UCSD-AML1 (cell line): Measurements from ENCODE around the gene FAH.

Source experiments
- DNase-seq: peaks from one replicate; lab custom pipeline; 2025; ENCODE audit not compliant: unreplicated experiment; lab: John Stamatoyannopoulos, UW

The FAH gene

GRCh38 chr15:80171787-80172186, 19.0 kb downstream of the FAH start:
- DNase-seq, result no peak

- DNase-seq, result no peak
Measured at GRCh38 chr15:80172401-80172800, 19.6 kb downstream of the FAH start.

DNA sequence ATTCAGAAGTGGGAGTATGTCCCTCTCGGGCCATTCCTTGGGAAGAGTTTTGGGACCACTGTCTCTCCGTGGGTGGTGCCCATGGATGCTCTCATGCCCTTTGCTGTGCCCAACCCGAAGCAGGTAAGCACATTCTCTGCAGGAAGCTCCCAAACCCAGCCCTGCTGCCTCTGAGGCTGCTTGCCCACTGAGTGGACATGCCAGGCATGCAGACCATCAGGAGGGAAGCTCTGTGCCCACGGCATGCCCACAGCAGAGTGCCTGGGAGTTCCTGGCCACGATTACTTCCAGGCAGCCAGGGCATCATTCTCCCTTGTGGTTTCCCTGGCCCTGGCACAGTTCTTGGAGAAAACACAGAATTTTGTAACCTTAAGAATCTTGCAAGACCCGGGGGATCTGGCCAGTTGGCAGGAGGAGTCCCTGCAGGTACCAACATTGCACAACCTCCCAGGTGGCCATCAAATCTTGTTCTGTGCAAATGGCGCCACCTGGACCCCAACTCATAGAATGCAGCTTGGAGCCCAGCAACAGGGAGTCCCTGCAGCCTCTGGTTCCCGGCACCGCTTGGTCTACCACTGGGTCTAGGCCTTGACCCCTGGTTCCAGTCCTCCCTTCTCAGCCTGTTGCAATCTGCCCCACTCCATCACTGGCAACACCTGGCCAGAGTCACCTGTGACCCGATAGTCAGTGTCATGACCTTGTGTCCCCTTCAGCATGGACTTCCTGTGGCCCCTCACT, 20.4 kb downstream of the FAH start:
- DNase-seq, result peak; percentile 67

DNA sequence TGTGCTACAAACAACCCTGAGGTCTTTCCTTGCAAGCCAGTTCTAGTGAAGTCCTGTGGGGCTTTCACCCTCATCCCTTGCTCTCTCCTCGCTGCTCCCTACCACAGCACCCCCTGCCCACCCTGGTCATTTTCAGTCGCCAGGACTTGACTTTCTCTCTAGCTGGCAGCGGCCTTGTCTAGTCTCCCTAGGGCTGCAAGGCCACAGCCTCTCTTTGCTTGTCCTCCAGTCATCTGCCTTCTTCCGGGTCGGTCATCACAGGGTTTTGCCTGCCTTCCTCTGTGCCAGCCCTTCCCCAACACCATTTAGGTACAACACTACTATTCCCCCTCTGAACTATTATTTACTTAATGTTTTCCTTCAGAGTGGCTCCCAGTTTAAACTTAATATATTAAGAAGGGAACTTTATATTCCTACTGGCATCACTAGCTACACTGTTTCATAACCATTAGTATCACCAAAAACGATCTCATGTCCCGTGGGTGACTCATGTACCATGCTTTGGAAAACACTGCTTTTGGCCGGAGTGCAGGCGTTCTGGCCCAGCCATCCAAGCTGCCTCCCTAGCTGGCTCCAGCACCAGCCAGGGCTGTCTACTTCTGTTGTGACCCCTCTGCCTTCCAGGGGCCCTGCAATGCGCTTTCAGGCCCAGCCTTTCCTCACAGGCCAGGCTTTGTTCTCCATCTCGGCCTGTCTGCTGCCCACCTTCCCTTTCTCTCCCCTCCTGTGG, 21.4 kb downstream of the FAH start:
- no peak for DNase-seq

DNA sequence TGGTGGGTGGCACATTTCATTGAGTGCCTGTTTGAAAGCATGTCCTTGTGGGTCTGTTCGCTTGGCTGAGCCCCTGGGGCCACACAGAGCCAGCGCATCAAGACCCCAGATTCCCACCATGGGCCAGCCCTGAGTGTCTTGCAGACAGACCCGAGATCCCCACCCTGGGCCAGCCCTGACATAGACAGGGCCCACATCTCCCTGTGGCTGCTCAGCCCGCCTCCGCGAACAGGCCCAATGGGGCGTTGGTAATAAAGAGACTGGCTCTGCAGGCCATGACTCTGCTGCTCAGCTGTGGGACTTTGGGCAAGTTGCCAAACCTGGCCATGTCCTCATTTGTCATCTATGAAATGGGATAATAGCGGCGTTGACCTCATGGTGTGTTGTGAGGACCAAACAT, 22.6 kb downstream of the FAH start:
- no peak for DNase-seq

- DNase-seq, result no peak
Measured at GRCh38 chr15:80176443-80176842, 23.6 kb downstream of the FAH start.

DNA sequence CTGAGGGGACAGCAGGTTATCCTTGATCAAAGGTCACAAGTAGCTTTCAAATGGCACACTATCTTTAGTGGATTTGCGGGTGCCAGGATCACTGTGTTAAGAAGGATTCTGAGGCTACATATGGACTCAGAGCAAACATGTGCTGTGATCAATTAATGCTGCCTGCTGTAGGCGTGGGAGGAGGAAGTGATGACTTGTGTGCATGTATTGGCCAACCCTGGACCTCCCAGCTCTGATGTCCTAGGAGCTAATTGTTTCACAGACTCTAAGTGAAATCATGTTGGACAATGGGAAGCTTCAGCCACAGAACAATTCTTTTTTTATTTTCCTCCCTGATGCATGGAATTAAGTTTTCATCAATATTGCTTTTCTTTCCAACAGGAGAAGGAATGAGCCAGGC, 24.4 kb downstream of the FAH start:
- DNase-seq, result no peak

- no peak for DNase-seq
Measured at GRCh38 chr15:80179025-80179759, 26.4 kb downstream of the FAH start.

DNA sequence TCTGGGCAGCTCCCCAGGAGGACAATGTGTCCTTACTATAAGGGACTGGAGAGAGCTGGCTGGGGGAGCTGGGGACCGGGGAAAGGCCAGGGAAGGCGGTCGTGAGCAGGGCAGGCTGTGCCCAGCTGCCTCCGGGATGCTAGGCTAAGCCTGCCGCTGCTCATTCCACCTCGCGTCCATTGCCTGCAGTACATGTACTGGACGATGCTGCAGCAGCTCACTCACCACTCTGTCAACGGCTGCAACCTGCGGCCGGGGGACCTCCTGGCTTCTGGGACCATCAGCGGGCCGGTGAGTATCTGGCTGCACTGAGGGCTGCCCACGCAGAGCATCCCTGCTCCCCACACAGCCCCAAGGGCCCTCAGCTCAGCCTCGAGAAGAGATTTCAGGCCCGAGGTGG, 27.1 kb downstream of the FAH start:
- no peak for DNase-seq

GRCh38 chr15:80180468-80180867, 27.7 kb downstream of the FAH start:
- no peak for DNase-seq

DNA sequence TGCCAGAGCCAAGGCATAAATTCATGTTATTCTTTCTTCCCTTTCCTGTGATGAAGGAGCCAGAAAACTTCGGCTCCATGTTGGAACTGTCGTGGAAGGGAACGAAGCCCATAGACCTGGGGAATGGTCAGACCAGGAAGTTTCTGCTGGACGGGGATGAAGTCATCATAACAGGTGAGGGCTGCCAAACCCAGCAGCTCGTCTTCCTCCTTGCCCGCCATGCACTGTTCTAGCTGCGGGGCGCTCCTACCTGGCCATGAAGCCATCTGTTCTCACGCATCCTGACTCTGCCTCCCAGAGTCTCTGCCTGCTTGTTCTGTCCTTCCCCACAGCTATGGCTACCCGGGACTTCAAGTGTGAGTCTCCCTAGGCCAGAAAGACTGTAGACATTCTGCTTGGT, 28.2 kb downstream of the FAH start:
- no peak for DNase-seq

DNA sequence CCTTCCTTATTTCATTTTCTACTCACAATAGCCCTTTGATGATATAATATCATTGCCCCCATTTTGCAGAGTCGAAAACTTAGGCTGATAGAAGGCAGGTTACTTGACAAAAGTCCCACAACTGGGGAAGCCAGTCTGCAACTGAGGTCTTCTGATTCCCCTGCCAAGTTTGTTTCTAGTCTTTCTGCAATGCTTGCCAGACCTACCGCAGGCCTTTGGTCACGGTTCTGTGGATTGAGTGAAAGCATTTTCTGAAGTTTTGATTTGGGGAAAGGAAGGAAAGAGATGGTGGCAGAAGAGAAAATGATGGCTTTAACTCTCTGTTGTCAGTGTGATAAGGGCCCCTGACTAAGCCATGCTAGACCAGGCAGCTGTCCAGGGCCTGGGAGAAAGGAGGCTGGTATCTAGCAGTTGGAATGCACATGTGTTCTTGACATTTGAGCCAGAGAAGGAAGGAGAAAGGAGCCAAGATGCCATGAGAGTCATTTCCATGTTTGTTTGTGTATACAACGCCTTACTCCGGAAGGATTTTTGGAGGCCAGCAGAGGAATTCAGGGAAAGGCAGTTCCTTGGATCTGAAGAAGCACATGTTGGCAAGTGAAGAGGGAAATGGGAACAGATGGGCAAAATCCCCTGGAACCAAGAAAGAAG, 29.9 kb downstream of the FAH start:
- no peak for DNase-seq

- DNase-seq, result no peak
Measured at GRCh38 chr15:80183306-80183705, 30.5 kb downstream of the FAH start.

- no peak for DNase-seq
Measured at GRCh38 chr15:80183886-80184285, 31.1 kb downstream of the FAH start.

DNA sequence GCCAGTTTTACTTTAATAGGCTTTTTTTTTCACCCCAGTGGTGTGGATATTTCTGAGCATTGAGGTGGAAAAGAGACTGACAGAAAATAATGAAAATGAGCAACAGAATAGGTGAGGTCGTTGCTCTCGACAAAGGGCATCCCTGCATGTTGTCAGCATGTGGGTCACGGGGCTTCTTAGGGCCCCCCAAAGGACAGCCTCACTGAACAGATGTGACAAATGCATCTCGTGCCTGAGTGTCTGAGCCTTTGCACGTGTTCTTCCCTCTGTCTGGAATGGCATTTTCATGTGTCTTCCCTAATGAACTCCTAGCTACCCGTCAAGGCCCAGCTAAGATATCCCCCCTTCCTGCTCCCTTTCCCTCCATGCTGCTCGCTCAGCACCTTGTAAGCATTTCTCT, 31.8 kb downstream of the FAH start:
- no peak for DNase-seq

- no peak for DNase-seq
Measured at GRCh38 chr15:80185152-80185551, 32.4 kb downstream of the FAH start.

DNA sequence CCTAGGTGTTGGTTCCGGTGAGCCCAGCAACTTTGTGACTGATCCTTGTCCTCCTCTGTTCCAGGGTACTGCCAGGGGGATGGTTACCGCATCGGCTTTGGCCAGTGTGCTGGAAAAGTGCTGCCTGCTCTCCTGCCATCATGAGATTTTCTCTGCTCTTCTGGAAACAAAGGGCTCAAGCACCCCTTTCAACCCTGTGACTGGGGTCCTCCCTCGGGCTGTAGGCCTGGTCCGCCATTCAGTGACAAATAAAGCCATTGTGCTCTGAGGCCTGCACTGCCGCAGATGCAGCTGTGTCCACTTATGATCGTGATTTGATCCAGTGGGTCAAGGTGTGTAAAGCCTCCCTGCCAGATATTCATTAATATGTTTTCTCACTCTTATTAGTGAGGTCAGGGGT, 33.3 kb downstream of the FAH start:
- DNase-seq, result no peak

DNA sequence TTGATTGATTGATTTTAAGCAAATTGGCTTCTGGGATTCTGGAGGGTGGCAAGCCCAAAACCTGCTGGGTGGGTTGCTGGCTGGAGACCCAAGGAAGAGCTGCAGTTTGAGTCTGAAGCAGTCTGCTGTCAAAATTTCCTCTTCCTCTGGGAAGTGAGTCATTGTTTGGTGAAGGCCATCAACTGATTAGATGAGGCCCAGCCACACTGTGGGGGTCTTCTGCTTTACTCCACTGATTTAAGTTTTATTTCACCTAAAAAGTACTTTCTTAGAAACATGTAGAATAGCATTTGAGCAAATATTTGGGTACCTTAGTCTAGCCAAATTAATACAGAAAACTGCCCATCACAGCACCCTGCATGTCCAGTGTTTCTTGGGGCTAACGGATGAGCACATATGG, 33.8 kb downstream of the FAH start:
- DNase-seq, result no peak

DNA sequence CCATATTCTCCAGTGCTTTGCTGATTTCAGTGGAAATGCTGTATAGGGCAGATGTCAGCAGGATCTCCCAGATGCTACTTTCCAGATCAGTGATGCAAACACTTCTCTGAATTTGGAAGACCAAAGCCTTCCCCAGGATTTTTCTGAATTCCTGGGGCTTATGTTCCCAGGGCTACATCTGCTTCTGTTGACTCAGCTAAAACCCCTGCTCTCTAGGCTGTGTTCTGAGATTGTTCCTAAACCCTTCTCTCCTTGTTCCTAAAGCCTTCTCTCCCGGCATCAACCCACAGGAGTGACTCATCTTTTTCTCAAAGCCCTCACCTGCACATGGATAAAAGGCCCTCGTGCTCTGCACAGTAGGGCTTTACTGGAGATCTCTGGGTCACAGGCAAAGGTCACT, 35.5 kb downstream of the FAH start:
- DNase-seq, result no peak

GRCh38 chr15:80191198-80191597, 38.4 kb downstream of the FAH start:
- DNase-seq, result no peak

- no peak for DNase-seq
Measured at GRCh38 chr15:80191897-80192595, 39.2 kb downstream of the FAH start.
